Caco-2 (cell line): ENCODE data around the gene ARMC2. TPM values are rescaled to one million over a fixed set of nuclear protein-coding genes. Genes with fewer than 3 reads are reported as not detected.

Experiments
- BruUV-seq: library from RNA; stranded (reverse); fragments of 400-500 nt; replicated peaks from 2 replicates; lab custom pipeline; 2021; lab: Mats Ljungman, UMichigan
- CTCF ChIA-PET: fragments of 300-600 bp; sonication (Branson Sonifier 250); formaldehyde crosslinking; loops from one replicate; lab custom pipeline; 2022; ENCODE audit warnings: antibody characterized with exemption; lab: Charles Lee
- POLR2A ChIA-PET: fragments of 300-600 bp; sonication (Branson Sonifier 250); formaldehyde crosslinking; loops from one replicate; lab custom pipeline; 2022; ENCODE audit warnings: antibody characterized with exemption; lab: Charles Lee
- DNase-seq, 2 experiments: peaks; one replicate each; pipeline versions ENCODE4 v3.0.0 to v3.0.0-alpha.2; 2020 to 2022
- H3K27me3 ChIP-seq: replicated peaks from 2 replicates; pipeline ENCODE4 v1.6.0; 2011; ENCODE audit warnings: low read length; ENCODE audit not compliant: control insufficient read depth, insufficient read depth
- H3K36me3 ChIP-seq: 2 replicates; pipeline ENCODE4 v1.5.1; 2011; ENCODE audit warnings: low read length; ENCODE audit not compliant: control insufficient read depth, insufficient read depth
- H3K4me1 ChIP-seq: fragments of 250-450 bp; sonication (Bioruptor Pico); 2 replicates; pipeline ENCODE4 v1.5.1; 2020; ENCODE audit warnings: mild to moderate bottlenecking
- H3K4me3 ChIP-seq: 2 replicates; pipeline ENCODE4 v1.5.1; 2011; ENCODE audit warnings: low read depth, mild to moderate bottlenecking, control low read depth, low read length
- H3K9me3 ChIP-seq: fragments of 250-450 bp; sonication (Bioruptor Pico); 2 replicates; pipeline ENCODE4 v1.5.1; 2020; ENCODE audit warnings: mild to moderate bottlenecking, moderate library complexity
- H3K27ac Mint-ChIP-seq: one replicate; pipeline ENCODE4 v1.8.0; 2022; ENCODE audit warnings: mixed read lengths; ENCODE audit not compliant: unreplicated experiment
- H3K27me3 Mint-ChIP-seq: one replicate; pipeline ENCODE4 v1.8.0; 2022; ENCODE audit warnings: mixed read lengths; ENCODE audit not compliant: insufficient read depth, unreplicated experiment
- H3K36me3 Mint-ChIP-seq: one replicate; pipeline ENCODE4 v1.8.0; 2022; ENCODE audit warnings: mild to moderate bottlenecking, mixed read lengths; ENCODE audit not compliant: insufficient read depth, unreplicated experiment
- H3K4me1 Mint-ChIP-seq: one replicate; pipeline ENCODE4 v1.8.0; 2022; ENCODE audit warnings: low read depth, mixed read lengths; ENCODE audit not compliant: unreplicated experiment
- H3K4me3 Mint-ChIP-seq: one replicate; pipeline ENCODE4 v1.8.0; 2022; ENCODE audit warnings: mild to moderate bottlenecking, moderate library complexity, mixed read lengths; ENCODE audit not compliant: unreplicated experiment
- H3K9me3 Mint-ChIP-seq: one replicate; pipeline ENCODE4 v1.8.0; 2022; ENCODE audit warnings: mixed read lengths; ENCODE audit not compliant: unreplicated experiment
- intact Hi-C: fragments of 100-400 bp; cut with micrococcal nuclease; formaldehyde crosslinking; loops from one replicate; pipeline ENCODE4 v1.10.0; 2022; ENCODE audit not compliant: unreplicated experiment
- total RNA-seq: library from RNA; stranded (reverse); gene quantifications from 2 replicates; pipeline ENCODE4 v1.2.3, GENCODE V29; 2022
- TF ChIP-seq, protein P1 (sequence below), 2 experiments: fragments of 200-600 bp in 1 of 2; IDR thresholded peaks; 1 replicate in 1 of 2; 2 replicates in 1 of 2; pipeline versions ENCODE4 v1.5.1 to v1.8.0; 2011 to 2022; ENCODE audit warnings: antibody characterized with exemption in 1 of 2, control low read depth in 1 of 2, inconsistent platforms in 1 of 2, low read depth in 1 of 2, low read length in 1 of 2, mild to moderate bottlenecking in 1 of 2, moderate library complexity in 1 of 2; ENCODE audit not compliant: insufficient read depth in 1 of 2, severe bottlenecking in 1 of 2, unreplicated experiment in 1 of 2

ARMC2 gene
- total RNA-seq, 1 experiment from 2014 or later: 7.8 TPM

DNA sequence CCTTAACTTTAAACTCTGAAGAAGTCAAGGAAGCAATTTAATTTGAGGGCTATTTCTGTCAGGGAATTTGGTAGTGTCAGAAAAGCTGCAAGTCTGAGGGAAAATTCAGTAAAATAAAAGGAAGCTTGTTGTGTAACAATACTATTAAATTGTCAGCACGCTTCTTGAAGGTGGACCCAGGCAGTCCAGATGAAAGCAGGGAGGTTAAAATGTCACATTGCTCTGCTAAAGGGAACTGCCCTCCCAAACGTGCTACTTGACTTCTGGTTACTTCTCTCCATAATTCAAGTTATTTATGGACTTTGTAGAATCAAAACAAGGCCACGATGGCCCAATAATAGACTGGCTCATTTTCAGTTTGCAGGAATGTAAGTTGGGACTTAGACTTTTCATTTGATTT lies 28.2 kb upstream of the ARMC2 start:
- TF ChIP-seq, protein P1, sequence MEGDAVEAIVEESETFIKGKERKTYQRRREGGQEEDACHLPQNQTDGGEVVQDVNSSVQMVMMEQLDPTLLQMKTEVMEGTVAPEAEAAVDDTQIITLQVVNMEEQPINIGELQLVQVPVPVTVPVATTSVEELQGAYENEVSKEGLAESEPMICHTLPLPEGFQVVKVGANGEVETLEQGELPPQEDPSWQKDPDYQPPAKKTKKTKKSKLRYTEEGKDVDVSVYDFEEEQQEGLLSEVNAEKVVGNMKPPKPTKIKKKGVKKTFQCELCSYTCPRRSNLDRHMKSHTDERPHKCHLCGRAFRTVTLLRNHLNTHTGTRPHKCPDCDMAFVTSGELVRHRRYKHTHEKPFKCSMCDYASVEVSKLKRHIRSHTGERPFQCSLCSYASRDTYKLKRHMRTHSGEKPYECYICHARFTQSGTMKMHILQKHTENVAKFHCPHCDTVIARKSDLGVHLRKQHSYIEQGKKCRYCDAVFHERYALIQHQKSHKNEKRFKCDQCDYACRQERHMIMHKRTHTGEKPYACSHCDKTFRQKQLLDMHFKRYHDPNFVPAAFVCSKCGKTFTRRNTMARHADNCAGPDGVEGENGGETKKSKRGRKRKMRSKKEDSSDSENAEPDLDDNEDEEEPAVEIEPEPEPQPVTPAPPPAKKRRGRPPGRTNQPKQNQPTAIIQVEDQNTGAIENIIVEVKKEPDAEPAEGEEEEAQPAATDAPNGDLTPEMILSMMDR (IDR thresholded peaks at IDR 0.05; ENCODE audit: insufficient read depth in 1 of 2, low read depth in 1 of 2, low read length in 1 of 2, severe bottlenecking in 1 of 2, unreplicated experiment in 1 of 2): no peak
- intact Hi-C loops: no loop called here
- ChIA-PET POLR2A (no interaction called here), CTCF (no interaction called here)
- no TSS peak for BruUV-seq
- Histone ChIP-seq H3K4me1 (no peaks in the 10 kb centered on the region), H3K4me3 (no peak overlapping the region), H3K27me3 (no peaks in the 10 kb centered on the region), H3K36me3 (no peaks in the 10 kb centered on the region), H3K9me3 (no peaks in the 10 kb centered on the region)
- Mint-ChIP-seq H3K9me3 (peaks cover 19% of the 10 kb centered on the region), H3K4me3 (no peak overlapping the region), H3K27me3 (no peaks in the 10 kb centered on the region), H3K4me1 (no peaks in the 10 kb centered on the region), H3K36me3 (no peaks in the 10 kb centered on the region), H3K27ac (no peak overlapping the region)
- no peak for DNase-seq

DNA sequence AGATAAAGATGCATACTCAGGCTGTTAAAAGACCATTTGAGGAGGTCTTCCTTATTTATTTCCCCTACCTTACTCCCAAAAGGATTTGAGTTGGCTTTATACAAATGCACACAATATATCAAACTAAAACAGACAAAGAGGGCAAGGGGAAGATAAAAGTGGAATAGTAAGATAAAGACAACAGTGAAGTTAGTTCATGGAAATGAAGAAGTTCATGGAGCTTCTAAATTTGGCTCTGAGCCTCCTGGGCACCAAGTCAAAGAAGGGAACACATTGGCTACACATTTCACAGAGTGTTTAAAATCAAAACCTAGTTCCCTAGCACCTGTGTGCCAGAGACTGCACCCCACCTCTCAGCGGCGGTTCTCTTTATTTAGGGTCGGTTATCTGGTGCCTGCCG lies 25.8 kb upstream of the ARMC2 start:
- CTCF ChIA-PET: no interaction called here
- Histone ChIP-seq H3K9me3 (peaks cover 6% of the 10 kb centered on the region; the same call in 1 of the 2 replicates), H3K36me3 (no peaks in the 10 kb centered on the region), H3K27me3 (no peaks in the 10 kb centered on the region), H3K4me3 (no peak overlapping the region), H3K4me1 (no peaks in the 10 kb centered on the region)
- Mint-ChIP-seq H3K4me1 (no peaks in the 10 kb centered on the region), H3K36me3 (no peaks in the 10 kb centered on the region), H3K4me3 (no peak overlapping the region), H3K9me3 (peaks cover 9% of the 10 kb centered on the region), H3K27me3 (no peaks in the 10 kb centered on the region), H3K27ac (no peak overlapping the region)
- no TSS peak for BruUV-seq
- DNase-seq: no peak
- TF ChIP-seq, protein P1 (IDR thresholded peaks at IDR 0.05; ENCODE audit: insufficient read depth in 1 of 2, low read depth in 1 of 2, low read length in 1 of 2, severe bottlenecking in 1 of 2, unreplicated experiment in 1 of 2): no peak
- POLR2A ChIA-PET: no interaction called here
- intact Hi-C loops: no loop called here

DNA sequence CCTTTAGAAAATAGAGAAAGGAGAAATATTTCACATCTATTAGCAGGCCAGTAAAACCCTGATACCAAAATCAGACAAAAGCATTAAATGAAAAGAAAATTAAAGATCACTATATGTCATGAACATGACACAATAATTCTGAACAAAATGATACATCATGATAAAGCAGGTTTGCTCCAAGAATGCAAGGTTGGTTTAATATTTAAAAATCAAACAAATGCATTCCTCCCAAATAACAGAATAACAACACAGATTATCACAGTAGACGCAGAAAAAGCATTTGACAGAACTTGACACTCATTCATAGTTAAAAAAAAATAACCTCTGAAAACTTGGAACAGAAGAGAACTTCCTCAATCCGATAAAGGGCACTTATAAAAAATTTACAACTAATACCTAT lies 22.9 kb upstream of the ARMC2 start:
- intact Hi-C loops: no loop called here
- no peak for DNase-seq
- Mint-ChIP-seq H3K27me3 (no peaks in the 10 kb centered on the region), H3K36me3 (no peaks in the 10 kb centered on the region), H3K4me1 (no peaks in the 10 kb centered on the region), H3K9me3 (peaks cover 9% of the 10 kb centered on the region), H3K27ac (no peak overlapping the region), H3K4me3 (no peak overlapping the region)
- H3K9me3 ChIP-seq: peaks cover 9% of the 10 kb centered on the region
- H3K36me3 ChIP-seq: no peaks in the 10 kb centered on the region
- no TSS peak for BruUV-seq
- CTCF ChIA-PET: no interaction called here
- TF ChIP-seq, protein P1 (IDR thresholded peaks at IDR 0.05; ENCODE audit: insufficient read depth in 1 of 2, low read depth in 1 of 2, low read length in 1 of 2, severe bottlenecking in 1 of 2, unreplicated experiment in 1 of 2): no peak
- no peaks in the 10 kb centered on the region for H3K4me1 ChIP-seq
- no peak overlapping the region for H3K4me3 ChIP-seq
- POLR2A ChIA-PET: no interaction called here
- H3K27me3 ChIP-seq: no peaks in the 10 kb centered on the region
